ENCODE data around the gene RFC3.

DNA sequence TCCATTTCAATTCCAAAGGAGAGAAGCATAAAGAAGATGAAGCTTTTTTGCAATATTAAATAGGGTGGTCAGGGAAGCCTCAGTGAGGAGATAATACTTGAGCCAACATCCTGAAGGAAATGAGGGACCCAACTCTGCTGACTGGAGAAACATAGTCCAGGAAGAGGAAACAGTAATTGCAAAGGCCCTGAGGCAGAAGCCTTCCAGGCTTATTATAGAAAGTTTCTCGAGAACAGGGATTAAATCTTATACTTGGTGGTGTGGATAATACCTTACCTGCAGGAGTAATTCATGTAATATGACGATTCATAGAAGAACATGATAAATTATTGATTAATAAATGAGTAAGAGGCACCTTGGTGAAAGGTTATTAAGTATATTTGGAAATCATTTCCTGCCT is 1.0 kb upstream of the RFC3 start:
- no peak for TF ChIP-seq POLR2A (IDR thresholded peaks at IDR 0.05)
- TF ChIP-seq, protein P1, sequence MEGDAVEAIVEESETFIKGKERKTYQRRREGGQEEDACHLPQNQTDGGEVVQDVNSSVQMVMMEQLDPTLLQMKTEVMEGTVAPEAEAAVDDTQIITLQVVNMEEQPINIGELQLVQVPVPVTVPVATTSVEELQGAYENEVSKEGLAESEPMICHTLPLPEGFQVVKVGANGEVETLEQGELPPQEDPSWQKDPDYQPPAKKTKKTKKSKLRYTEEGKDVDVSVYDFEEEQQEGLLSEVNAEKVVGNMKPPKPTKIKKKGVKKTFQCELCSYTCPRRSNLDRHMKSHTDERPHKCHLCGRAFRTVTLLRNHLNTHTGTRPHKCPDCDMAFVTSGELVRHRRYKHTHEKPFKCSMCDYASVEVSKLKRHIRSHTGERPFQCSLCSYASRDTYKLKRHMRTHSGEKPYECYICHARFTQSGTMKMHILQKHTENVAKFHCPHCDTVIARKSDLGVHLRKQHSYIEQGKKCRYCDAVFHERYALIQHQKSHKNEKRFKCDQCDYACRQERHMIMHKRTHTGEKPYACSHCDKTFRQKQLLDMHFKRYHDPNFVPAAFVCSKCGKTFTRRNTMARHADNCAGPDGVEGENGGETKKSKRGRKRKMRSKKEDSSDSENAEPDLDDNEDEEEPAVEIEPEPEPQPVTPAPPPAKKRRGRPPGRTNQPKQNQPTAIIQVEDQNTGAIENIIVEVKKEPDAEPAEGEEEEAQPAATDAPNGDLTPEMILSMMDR (IDR thresholded peaks at IDR 0.05), result no peak

Data from Peyer's patch (tissue), 4 donors.